ENCODE results near the gene C8B.

C8B gene

DNA sequence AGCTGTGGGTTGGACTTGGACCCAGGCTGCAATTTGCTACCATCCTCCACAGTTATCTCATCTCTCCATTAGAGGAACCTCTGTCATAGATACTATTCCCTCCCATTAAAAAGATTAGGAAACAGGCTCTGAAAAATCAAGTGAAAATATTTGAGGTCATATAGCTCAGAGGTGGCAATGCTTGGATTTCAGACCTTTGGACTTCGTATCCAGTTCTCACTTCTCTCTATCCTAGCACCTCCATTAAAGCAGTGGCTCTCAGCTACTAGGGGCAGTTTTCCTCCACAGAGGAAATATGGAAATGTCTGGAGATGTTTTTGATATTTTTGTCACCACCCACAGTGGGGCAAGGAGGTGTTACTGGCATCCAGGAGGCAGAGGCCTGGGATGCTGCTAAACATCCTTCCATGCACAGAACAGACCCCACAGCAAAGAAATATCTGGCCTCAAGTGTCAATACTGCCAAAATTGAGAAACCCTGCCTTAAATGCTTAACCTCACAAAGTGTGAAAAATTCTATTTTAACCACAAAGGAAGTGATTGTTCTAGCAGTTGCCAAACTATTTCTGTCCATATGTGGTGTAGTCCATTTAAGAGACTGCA lies 57.1 kb downstream of the C8B start:
- no peaks in the 10 kb centered on the region for H3K36me3 ChIP-seq (ENCODE audit: control insufficient read depth, low read length)
- no peak overlapping the region for H3K27ac ChIP-seq (ENCODE audit: low read depth, low read length)
- H3K4me3 ChIP-seq (ENCODE audit: low read length), result no peak overlapping the region
- H4K20me1 ChIP-seq (ENCODE audit: control insufficient read depth, insufficient read depth, low read depth, low read length), result no peaks in the 10 kb centered on the region
- TF ChIP-seq EZH2phosphoT487 (IDR thresholded peaks at IDR 0.05; ENCODE audit: borderline replicate concordance, low read length), result no peak
- TF ChIP-seq, protein P1, sequence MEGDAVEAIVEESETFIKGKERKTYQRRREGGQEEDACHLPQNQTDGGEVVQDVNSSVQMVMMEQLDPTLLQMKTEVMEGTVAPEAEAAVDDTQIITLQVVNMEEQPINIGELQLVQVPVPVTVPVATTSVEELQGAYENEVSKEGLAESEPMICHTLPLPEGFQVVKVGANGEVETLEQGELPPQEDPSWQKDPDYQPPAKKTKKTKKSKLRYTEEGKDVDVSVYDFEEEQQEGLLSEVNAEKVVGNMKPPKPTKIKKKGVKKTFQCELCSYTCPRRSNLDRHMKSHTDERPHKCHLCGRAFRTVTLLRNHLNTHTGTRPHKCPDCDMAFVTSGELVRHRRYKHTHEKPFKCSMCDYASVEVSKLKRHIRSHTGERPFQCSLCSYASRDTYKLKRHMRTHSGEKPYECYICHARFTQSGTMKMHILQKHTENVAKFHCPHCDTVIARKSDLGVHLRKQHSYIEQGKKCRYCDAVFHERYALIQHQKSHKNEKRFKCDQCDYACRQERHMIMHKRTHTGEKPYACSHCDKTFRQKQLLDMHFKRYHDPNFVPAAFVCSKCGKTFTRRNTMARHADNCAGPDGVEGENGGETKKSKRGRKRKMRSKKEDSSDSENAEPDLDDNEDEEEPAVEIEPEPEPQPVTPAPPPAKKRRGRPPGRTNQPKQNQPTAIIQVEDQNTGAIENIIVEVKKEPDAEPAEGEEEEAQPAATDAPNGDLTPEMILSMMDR (IDR thresholded peaks at IDR 0.05; ENCODE audit: low read depth, low read length, poor library complexity, severe bottlenecking), result no peak
- no peak overlapping the region for H3K4me2 ChIP-seq (ENCODE audit: low read length)
- no peaks in the 10 kb centered on the region for H3K79me2 ChIP-seq (ENCODE audit: control insufficient read depth, low read length)
- no peaks in the 10 kb centered on the region for H3K9me3 ChIP-seq (ENCODE audit: control insufficient read depth, insufficient read depth, low read length)
- no peaks in the 10 kb centered on the region for H3K4me1 ChIP-seq (ENCODE audit: control insufficient read depth, low read length)
- no peaks in the 10 kb centered on the region for H3K9me2 ChIP-seq (replicated peaks; ENCODE audit: control insufficient read depth, low read length)
- H3F3A ChIP-seq (ENCODE audit: control insufficient read depth, insufficient read depth), result no peaks in the 10 kb centered on the region
- no peaks in the 10 kb centered on the region for H3K27me3 ChIP-seq (ENCODE audit: control insufficient read depth, low read length)

DNA sequence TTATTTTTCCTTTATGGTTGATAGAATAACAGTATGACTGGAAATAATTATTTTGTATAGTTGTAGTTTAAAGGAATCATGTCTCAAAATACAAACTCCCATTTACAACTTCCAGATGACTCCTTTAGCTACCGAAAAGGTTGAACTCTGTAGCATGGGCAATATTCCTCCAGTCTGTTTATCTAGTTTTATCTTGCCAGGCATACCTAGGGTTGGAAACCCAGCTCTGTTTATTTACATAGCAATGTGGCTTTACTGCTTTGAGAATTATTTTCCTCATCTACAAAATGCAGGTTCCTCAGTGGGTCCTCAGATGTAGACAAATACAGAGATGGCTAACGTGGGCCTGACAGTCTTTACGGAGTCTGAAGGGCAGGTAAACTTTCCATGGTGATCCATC lies 60.1 kb downstream of the C8B start:
- H3K4me3 ChIP-seq (ENCODE audit: low read length), result no peak overlapping the region
- no peaks in the 10 kb centered on the region for H3K79me2 ChIP-seq (ENCODE audit: control insufficient read depth, low read length)
- H3F3A ChIP-seq (ENCODE audit: control insufficient read depth, insufficient read depth), result no peaks in the 10 kb centered on the region
- no peaks in the 10 kb centered on the region for H3K9me3 ChIP-seq (ENCODE audit: control insufficient read depth, insufficient read depth, low read length)
- no peaks in the 10 kb centered on the region for H3K9me2 ChIP-seq (replicated peaks; ENCODE audit: control insufficient read depth, low read length)
- H3K4me2 ChIP-seq (ENCODE audit: low read length), result no peak overlapping the region
- TF ChIP-seq, protein P1 (IDR thresholded peaks at IDR 0.05; ENCODE audit: low read depth, low read length, poor library complexity, severe bottlenecking), result no peak
- TF ChIP-seq EZH2phosphoT487 (IDR thresholded peaks at IDR 0.05; ENCODE audit: borderline replicate concordance, low read length), result no peak
- no peaks in the 10 kb centered on the region for H3K36me3 ChIP-seq (ENCODE audit: control insufficient read depth, low read length)
- no peak overlapping the region for H3K27ac ChIP-seq (ENCODE audit: low read depth, low read length)
- H3K4me1 ChIP-seq (ENCODE audit: control insufficient read depth, low read length), result no peaks in the 10 kb centered on the region
- H4K20me1 ChIP-seq (ENCODE audit: control insufficient read depth, insufficient read depth, low read depth, low read length), result no peaks in the 10 kb centered on the region
- H3K27me3 ChIP-seq (ENCODE audit: control insufficient read depth, low read length), result no peaks in the 10 kb centered on the region

DNA sequence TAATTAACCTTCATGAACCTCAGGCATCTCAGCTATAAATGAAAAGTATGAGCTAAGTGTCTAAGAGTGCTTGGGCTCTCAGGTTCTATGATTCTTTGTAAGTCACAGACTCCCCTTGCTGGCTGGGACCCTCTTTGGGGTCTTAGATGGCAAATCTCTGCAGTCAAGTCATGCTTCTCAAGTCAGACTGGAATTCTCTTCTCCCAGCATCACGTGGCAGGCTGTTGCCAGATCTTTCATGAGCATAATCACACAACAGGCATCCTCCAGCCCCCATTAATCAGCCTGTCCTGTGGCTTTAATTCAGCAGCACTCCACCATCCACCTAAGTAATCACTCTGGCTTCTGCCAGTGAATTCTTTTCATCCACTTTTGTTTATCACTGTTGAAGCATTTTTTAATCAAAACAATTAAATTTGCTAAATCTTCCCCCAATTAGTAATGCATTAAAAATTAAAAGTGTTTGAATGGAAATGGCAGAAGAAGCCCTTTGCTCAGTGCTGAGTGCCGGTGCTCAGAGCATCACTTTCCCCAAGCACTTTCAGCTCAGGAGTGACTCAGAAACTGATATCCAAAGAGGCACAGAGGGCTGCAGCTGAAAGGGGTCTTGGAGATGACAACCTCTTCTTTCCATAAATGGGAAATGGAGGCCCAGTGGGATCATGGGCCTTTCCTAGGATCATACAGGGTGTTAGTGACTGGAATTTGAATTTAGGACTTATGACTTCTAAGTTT lies 61.0 kb downstream of the C8B start:
- no peaks in the 10 kb centered on the region for H3K4me1 ChIP-seq (ENCODE audit: control insufficient read depth, low read length)
- no peaks in the 10 kb centered on the region for H3K9me2 ChIP-seq (replicated peaks; ENCODE audit: control insufficient read depth, low read length)
- H3K27ac ChIP-seq (ENCODE audit: low read depth, low read length), result no peak overlapping the region
- H3K27me3 ChIP-seq (ENCODE audit: control insufficient read depth, low read length), result no peaks in the 10 kb centered on the region
- H3K4me2 ChIP-seq (ENCODE audit: low read length), result no peak overlapping the region
- H4K20me1 ChIP-seq (ENCODE audit: control insufficient read depth, insufficient read depth, low read depth, low read length), result no peaks in the 10 kb centered on the region
- no peaks in the 10 kb centered on the region for H3K9me3 ChIP-seq (ENCODE audit: control insufficient read depth, insufficient read depth, low read length)
- H3F3A ChIP-seq (ENCODE audit: control insufficient read depth, insufficient read depth), result no peaks in the 10 kb centered on the region
- H3K36me3 ChIP-seq (ENCODE audit: control insufficient read depth, low read length), result no peaks in the 10 kb centered on the region
- H3K79me2 ChIP-seq (ENCODE audit: control insufficient read depth, low read length), result no peaks in the 10 kb centered on the region
- TF ChIP-seq EZH2phosphoT487 (IDR thresholded peaks at IDR 0.05; ENCODE audit: borderline replicate concordance, low read length), result no peak
- TF ChIP-seq, protein P1 (IDR thresholded peaks at IDR 0.05; ENCODE audit: low read depth, low read length, poor library complexity, severe bottlenecking), result no peak
- H3K4me3 ChIP-seq (ENCODE audit: low read length), result no peak overlapping the region

Data from DOHH2 (cell line).